ENCODE measurements around the gene MED29.

DNA sequence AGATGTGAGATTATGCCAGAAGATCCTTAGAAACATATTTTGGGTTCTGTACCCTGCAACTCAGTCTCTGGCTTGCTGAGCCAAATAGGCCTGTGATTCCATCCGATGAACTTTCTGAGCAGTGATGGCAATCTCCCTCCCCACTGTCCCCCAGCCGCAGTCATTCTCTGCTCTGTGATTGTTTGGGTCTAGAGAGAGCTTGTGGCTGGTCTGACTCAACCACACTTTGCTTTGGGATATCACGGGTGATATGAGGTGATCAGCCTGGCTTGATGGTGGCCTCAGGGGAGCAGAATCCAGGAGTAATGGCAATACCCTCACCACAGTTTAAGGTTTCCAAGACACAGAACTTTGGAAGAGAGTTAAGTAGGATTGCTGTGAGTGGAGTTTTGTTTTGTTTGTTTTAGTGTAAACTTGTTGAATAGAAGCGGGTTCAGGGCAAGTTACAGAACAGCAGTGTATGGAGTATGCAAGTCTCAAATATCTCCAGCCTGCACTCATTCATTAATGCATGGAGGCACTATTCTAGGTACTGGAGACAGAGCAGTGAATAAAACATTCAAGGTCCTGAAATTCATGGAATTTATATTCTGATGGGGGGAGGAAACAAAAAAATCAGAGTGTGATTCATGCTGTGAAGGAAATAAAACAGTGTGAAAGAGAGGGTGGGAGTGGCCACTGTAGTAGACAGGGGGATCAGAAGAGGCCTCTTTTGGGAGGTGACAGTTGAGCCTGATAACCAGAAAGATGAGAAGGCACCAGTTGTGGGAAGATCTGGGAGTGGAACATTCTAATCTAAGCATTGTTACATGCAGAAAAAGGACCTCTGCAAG lies 43.6 kb upstream of the MED29 start:
- TF ChIP-seq POLR2A (IDR thresholded peaks at IDR 0.05), result no peak
- TF ChIP-seq, protein P1, sequence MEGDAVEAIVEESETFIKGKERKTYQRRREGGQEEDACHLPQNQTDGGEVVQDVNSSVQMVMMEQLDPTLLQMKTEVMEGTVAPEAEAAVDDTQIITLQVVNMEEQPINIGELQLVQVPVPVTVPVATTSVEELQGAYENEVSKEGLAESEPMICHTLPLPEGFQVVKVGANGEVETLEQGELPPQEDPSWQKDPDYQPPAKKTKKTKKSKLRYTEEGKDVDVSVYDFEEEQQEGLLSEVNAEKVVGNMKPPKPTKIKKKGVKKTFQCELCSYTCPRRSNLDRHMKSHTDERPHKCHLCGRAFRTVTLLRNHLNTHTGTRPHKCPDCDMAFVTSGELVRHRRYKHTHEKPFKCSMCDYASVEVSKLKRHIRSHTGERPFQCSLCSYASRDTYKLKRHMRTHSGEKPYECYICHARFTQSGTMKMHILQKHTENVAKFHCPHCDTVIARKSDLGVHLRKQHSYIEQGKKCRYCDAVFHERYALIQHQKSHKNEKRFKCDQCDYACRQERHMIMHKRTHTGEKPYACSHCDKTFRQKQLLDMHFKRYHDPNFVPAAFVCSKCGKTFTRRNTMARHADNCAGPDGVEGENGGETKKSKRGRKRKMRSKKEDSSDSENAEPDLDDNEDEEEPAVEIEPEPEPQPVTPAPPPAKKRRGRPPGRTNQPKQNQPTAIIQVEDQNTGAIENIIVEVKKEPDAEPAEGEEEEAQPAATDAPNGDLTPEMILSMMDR (IDR thresholded peaks at IDR 0.05 in 4 of 5, conservative IDR thresholded peaks at IDR 0.05 in 1 of 5), result no peak

All from gastrocnemius medialis (tissue), 4 donors.